Fibroblast of villous mesenchyme (primary cell): Measurements from ENCODE around the gene ASIC3. TPM values are rescaled to one million over a fixed set of nuclear protein-coding genes. Genes with fewer than 3 reads are reported as not detected.

Source experiments
- DNase-seq: peaks from one replicate; pipeline ENCODE4 v3.0.0-alpha.2; 2010; ENCODE audit warnings: low read depth
- H3K4me3 ChIP-seq: 2 replicates; pipeline ENCODE4 v1.5.1; 2011; ENCODE audit warnings: low read depth, mild to moderate bottlenecking, low read length
- CTCF ChIP-seq: IDR thresholded peaks from 2 replicates; pipeline ENCODE4 v1.5.1; 2012; ENCODE audit warnings: low read depth, mild to moderate bottlenecking, low read length; ENCODE audit not compliant: insufficient read depth
- total RNA-seq: library from RNA; depleted of rRNA; stranded (reverse); fragments of >200 nt; gene quantifications from 2 replicates; pipeline ENCODE4 v1.2.3, GENCODE V29; 2012

ASIC3 gene
- total RNA-seq, 1 donor, result under 0.01 TPM

DNA sequence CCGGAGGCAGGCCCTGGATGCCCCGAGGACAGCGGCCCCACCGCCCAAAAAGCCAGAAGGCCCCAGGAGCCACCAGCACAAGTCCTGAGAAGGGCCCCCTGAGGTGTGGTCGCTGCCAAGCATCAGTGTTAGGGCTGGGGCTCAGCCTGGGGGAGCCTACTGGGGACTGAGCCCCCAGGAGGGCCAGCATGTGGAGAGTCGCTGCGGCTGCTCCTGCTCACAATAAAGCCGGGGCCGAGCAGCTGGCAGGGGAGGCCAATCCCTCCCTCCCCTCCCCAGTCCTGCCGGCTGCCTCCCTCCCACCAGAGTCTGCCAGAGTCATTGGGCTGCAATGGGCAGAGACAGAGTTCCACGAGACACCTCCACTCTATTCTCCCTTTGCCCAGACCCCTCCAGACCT lies 3.1 kb upstream of the ASIC3 start:
- no peak overlapping the region for H3K4me3 ChIP-seq
- TF ChIP-seq CTCF, result no peak
- DNase-seq, result no peak

GRCh38 chr7:151045967-151046366 lies 2.4 kb upstream of the ASIC3 start:
- H3K4me3 ChIP-seq, result no peak overlapping the region
- no peak for DNase-seq
- no peak for TF ChIP-seq CTCF

DNA sequence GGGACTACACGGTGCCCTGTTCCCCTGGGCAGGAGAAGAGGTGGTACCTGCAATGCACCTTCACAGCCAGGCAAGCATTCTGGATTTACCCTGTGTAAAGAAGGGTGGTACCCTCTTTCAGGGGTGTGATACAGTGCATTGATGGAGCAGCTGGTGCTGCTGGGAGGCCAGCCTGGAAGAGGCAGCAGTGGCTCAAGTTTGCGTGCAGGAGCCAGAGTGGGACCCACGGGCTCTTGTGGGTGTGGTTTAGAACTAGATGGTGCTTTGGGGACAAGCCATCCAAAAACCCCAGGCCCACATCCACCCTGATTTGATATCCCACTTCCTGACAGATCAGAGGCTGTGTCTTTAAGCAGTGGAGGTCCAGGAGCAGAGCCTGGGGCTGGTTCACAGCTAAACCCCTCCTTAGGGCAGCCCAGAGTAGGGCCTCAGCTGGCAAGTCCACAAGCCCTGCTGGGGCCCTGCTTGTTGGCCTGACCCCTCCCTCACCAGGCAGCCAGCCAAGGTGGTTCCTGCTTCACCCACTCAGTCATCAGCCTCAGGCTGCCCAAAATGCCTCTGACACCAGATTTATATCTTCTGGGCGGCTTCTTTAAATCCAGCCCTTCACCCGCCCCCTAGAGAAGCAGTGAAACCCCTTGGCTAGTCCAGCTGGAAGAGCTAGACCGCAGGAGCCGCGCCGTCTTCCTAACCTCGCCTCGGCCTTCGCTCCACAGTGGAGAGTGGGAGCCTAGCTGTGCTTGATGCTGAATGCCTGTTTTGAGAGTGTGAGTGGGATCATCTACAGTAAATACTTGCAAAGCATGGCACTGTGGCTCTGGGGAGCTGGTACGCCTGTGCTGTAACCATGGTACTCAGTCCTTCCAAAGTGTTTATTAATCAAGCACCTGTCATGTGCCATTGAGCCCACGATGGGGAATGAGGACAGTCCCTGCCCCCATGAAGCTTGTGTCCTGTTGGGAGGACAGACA lies 1.4 kb upstream of the ASIC3 start:
- H3K4me3 ChIP-seq, result no peak overlapping the region
- no peak for TF ChIP-seq CTCF
- DNase-seq, result peak; percentile 93

GRCh38 chr7:151048911-151049463 lies 656 bp downstream of the ASIC3 start:
- no peak for TF ChIP-seq CTCF
- no peak overlapping the region for H3K4me3 ChIP-seq
- DNase-seq, result no peak

DNA sequence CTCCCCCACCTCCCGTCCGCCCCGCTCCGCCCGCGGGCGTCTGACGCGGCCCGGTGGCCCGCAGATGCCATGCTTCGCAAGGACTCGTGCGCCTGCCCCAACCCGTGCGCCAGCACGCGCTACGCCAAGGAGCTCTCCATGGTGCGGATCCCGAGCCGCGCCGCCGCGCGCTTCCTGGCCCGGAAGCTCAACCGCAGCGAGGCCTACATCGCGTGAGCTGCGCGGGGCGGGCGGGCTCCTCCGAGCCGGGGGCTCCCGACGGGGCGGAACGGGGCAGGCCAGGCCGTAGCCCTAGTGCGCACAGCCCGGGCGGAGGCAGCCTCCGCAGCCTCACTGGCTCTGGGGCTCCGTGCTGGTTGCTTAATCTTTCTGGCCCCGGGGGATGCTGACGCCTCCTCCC lies 2.8 kb downstream of the ASIC3 start:
- no peak overlapping the region for H3K4me3 ChIP-seq
- TF ChIP-seq CTCF, result no peak
- DNase-seq, result peak; percentile 84

DNA sequence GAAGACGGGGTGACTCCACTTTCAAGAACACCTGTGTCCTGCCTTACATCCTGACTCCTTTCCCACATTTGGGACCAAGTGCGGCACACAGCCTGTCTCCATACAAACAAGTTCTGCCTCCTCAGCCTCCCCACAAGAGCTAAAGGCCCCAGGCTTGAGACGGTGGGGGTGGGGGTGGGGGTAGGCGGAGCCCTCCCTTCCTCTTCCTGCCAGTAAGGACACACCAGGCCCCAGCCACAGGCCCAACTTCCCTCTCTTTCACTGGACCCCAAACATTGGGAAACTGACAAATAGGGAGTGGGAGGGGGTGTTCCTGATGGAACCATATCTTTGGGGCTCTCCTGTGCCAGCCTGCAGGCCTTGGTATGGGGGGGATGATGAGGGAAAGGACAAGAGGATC lies 4.8 kb downstream of the ASIC3 start:
- no peak overlapping the region for H3K4me3 ChIP-seq
- no peak for DNase-seq
- no peak for TF ChIP-seq CTCF
